Activated CD4-positive, CD25-positive, alpha-beta regulatory T cell treated with anti-CD3 and anti-CD28 coated beads, Interleukin-2, amount 50 U/mL, for 24 hours (primary cell): ENCODE results near the gene NUP54.

Source experiments
- ATAC-seq, 2 donors: fragments of 150-1000 bp; cut with Tn5 transposase; one replicate each; pipeline ENCODE4 v1.10.0; 2021; ENCODE audit warnings: mild to moderate bottlenecking in 1 of 2, moderate library complexity in 1 of 2

Gene NUP54

DNA sequence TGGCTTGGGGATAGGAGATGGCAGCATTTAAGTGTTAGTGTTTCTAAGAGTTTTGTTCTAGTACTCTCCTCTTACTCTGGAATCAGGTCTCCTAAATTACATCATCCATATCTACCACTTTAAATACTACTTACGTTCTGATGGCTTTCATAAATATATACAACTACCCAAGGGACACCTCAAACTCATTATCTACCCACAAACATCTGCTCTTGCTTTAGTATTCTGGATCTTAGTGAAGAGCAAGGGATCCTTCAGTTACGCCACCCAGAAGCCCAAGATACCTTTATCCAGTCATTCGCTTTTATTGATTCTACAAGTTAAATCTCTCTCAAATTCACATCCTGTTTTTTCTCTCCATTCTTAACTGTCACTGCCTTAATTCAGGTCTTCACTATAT is 7.0 kb downstream of the NUP54 start:
- no peak for ATAC-seq

DNA sequence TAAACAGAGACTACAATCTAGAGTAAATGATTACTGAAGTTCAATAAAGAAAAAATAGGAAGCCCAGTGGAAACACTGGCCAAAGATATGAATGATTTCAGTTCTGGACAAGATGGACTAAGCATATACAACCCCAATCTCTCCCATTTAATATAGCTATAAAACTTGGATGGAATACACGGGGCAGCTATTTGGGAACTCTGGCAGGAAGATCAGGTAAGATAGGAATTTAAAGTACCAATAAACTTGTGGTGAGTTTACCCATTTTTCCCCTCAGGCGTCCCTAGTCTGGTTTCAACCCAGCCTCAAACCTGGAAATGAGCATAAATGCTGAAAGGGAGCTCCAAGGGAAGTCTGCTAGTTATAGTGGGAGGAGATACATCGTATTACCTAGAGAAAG is 20.4 kb downstream of the NUP54 start:
- no peak for ATAC-seq

GRCh38 chr4:76125816-76126215 is 22.4 kb downstream of the NUP54 start:
- no peak for ATAC-seq

GRCh38 chr4:76120199-76120598 is 28.0 kb downstream of the NUP54 start:
- ATAC-seq = no peak

DNA sequence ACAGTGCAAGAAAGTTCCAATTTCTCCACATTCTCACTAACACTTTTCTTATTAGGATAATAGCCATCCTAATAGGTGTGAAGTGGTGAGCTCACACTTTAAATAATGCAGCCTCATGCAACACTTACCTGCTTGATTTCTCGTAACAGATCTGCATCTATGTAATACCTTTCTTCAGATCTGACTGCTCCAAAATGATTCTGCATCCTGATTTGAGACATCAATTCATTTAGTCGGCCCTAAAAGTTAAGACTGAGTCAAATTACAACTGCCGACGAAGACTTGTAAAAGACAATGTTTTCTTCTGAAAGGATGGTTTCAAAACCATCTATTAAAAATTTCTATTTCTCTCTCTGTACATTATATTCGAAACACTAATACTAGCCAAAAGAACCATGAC is 30.7 kb downstream of the NUP54 start:
- no peak for ATAC-seq

- no peak for ATAC-seq
Observed at GRCh38 chr4:76116821-76117220, 31.4 kb downstream of the NUP54 start.

DNA sequence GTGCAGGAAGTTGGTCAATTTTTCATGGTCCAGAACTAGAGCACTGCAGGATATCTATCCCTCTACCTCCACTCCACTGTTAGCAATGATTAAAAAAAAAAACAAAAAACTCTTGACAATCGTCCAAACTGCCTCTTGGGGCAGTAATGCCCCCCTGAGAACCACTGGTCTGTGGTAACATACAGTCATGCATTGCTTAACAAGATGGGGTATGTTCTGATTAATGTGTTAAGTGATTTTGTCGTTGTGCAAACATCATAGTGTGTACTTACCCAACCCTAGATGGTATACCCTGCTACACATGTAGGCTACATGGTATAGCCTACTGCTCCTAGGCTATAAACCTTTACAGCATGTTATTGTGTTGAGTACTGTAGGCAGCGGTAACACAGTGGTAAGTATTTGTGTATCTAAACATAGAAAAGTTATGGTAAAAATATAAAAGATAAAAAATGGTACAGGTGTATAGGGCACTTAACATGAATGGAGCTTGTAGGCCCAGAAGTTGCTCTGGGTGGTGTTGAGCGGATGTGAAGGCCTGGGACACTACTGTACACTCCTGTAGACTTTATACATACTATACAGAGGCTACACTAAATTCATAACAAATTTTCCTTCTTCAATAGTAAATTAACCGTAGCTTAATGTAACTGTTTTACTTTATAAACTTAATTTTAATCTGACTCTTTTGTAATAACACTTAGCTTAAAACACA is 39.6 kb downstream of the NUP54 start:
- ATAC-seq = peak; percentile 25 to 51

GRCh38 chr4:76106442-76106841 is 41.8 kb downstream of the NUP54 start:
- no peak for ATAC-seq

DNA sequence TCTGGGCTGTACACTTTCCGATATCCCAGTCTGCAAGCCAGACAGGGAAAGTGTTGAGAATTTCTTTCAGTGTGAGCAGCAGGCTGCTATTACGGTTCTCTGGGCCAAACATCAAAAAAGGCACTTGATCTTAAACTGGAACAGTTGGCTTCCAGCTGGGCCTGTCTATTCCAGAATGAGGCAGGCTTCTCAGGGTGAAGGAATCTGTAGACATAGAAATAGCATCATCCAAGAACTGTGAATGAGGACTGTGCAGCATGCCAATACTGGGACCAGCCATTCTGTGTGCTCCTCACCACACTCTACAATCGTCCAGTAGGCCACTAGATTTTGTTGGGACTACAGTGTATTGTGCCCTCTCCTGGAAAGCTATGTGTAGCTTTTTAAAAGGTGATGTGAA is 42.5 kb downstream of the NUP54 start:
- no peak for ATAC-seq

DNA sequence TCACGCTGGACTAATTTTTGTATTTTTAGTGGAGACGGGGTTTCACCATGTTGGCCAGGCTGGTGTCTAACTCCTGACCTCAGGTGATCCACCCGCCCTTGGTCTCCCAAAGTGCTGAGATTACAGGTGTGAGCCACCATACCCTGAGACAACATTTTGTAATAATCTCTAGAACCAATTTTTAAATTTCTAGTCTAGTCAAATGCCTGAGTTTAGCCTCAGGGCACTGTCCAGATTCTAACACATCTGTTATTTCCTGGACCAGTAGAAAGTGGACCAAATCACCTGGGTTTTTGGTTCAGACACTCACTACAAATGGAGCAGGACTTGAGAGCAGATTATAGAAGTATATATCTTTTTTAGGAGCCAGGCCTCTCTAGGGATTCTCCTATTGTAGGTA is 52.1 kb downstream of the NUP54 start:
- no peak for ATAC-seq

GRCh38 chr4:76095568-76095967 is 52.6 kb downstream of the NUP54 start:
- ATAC-seq = no peak

DNA sequence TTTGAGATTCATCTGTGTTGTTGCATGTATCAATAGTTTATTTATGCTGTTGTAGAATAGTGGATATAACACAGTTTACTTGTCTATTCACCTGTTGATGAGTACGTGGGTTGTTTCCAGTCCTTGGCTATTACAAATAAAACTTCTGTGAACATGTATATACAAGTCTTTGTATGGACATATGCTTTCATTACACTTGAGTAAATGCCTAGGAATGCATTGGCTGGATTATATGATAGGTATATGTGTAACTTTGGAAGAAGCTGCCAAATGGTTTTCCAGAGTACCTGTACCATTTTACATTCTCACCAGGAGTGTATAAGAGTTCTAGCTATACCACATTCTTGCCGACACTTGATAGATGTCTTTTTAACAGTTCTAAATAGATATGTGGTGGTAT is 57.1 kb downstream of the NUP54 start:
- no peak for ATAC-seq

GRCh38 chr4:76090241-76090691 is 57.9 kb downstream of the NUP54 start:
- peak; percentile 67 to 86 for ATAC-seq

DNA sequence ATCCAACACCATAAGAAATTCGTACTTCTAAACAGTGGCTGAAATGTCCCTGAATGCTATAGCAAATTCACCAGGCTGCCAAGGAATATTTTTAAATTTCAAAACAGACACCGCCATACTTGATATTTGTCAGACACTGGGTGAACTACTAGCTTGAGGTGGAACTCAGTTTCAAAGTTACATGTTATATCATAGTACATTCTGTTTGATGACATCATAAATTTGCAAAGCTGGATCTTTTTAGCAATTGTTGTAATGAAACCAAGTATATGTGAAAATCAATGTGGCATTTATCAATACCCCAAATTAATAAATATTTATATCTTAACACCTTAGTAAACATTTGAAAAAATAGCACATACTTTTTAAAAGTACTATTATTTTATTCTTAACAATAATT is 59.5 kb downstream of the NUP54 start:
- no peak for ATAC-seq

- no peak for ATAC-seq
Observed at GRCh38 chr4:76087007-76087769, 61.0 kb downstream of the NUP54 start.

GRCh38 chr4:76084542-76084941 is 63.7 kb downstream of the NUP54 start:
- ATAC-seq = no peak

DNA sequence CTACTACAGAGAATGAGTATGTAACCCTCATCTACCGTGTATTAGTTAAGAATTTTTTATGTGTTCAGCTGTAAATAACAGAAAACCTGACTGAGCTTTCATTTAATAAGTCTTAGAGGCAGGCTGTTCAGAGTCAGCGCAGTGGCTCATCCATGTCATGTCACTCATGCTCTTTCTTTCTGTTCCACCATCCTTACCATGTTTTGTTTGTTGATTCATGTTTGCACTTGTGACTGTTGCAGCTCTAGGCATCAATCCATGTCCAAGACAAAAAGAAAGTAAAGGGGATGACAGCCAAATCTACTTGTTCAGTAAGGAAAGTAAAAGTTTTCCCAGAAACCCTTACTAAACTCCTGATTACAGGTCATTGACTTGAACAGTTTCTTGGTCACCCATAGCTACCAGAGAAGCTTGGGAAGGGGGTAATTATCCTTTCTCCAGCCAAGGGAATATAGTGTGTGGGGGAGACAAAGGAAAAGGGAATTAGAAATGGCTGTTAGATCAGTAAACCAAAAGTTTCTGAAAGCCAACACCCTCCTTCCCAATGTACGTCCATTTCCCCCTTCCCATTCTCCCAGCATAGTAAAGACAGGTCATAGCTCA is 64.7 kb downstream of the NUP54 start:
- no peak for ATAC-seq

DNA sequence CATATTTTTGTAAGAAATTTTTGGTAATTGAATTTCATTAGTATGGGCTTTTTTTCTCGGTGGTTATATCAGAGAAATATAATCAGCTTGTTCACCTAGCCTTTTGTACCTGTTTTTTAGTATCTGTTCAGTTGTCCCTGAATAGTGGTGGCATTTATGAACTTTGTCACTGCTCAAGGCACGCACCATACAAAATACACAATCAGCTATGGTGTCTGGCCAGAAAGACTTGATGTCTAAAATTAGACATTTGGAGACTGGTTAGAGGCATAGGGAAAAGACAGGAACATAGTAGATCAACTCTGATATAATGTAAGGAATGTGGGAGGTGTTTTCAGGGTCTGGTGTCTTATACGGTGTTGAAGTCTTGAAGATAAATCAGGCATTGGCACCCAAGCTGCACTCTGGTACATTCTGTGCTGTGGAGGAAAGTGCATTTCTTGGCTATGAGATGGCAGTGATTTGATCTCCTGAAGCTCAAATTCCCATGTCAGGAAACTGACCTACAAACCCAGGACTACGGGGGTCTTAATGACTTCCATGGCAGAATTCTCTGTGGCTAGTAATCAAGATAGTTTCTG is 70.1 kb downstream of the NUP54 start:
- no peak for ATAC-seq

DNA sequence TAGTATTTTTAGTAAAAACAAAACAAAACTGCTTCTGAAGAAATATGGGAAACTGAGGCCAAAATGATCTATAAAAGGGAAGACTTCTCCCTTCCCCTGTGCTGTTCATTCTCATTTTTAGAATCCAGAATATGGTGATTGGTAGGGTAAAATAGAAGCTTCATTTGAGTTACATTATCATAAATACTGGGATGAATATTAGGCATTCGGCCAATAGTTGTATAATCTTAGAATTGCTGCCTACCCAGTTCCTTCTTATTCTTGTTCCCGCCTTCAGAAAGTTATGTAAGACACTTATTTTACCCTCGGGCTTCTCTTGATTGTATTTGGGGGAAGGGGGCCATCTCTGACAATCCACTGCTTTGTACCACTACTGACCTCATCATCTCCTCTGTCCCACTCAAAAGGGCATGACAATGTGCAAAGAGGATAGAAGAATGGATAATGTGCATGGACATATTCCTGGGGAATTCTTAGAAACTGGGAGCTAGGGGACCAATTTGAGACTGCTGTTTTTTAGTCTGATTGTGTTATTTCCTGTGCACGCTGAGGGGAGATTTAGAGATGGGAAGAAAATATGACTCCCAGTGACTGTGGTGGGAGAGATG is 73.1 kb downstream of the NUP54 start:
- no peak for ATAC-seq

DNA sequence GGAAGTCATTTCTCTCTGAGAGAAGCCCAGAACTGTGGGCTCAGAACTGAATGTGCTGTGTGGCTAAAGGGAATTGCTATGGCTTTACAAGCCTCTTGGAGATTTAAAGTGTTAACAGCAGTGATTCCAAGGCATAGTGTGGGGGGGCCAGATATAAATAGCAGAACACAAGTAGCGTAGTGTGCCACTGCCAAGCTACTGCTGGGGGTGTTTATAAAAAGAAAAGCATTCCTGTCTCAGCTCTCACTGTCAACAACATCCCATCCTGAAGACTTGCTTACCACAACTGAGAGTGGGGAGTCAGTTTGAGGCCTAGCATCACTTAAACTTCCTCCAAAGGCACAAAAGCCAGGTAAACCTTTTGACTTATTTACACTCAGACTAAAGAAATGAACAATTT is 73.7 kb downstream of the NUP54 start, which contains the start of gene ART3:
ART3 (plus strand) TSS at position 242 of the 400 bp plus-strand sequence. CDS start 1,181 bp downstream, outside the sequence.
- no peak for ATAC-seq

DNA sequence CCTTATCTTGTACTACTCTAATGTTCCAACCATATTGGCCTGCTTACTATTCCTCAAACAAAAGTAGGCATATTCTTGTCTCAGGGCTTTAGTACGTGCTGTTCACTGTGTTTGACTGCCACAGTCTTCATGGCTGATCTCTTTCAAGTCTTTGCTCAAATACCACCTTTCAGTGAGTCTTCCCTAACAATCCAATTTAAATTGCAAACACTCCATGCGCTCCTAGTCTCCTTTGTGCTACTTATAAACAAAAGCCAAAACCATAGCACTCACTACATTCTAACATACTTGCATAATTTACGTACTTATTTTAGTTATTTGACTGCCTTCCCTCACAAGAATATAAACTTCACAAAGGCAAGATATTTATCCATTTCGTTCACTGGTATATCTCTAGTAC is 75.4 kb downstream of the NUP54 start:
- no peak for ATAC-seq

GRCh38 chr4:76067652-76068286 is 80.4 kb downstream of the NUP54 start:
- peak; percentile 71 to 78 for ATAC-seq
